A549 (cell line): ENCODE data around the gene COL28A1. TPM values are rescaled to one million over a fixed set of nuclear protein-coding genes. Genes with fewer than 3 reads are reported as not detected.

Experiments
- ATAC-seq, 2 experiments: fragments of 200-7000 bp in 1 of 2; fragments of >200 bp in 1 of 2; cut with Nextera tagmentation in 1 of 2; cut with Tn5 transposase in 1 of 2; 3 replicates each; pipeline versions ENCODE4 v1.8.0 to v1.9.1; 2018 to 2020; ENCODE audit warnings: mild to moderate bottlenecking in 1 of 2, moderate library complexity in 1 of 2
- CTCF ChIA-PET: fragments of 300-600 bp; sonication (Branson Sonifier 250); formaldehyde crosslinking; extraction: SDS; loops from one replicate; lab custom pipeline; 2021; ENCODE audit warnings: antibody characterized with exemption, inconsistent platforms; lab: Yijun Ruan, JAX
- POLR2A ChIA-PET: fragments of 350-600 bp; formaldehyde crosslinking; extraction: SDS; loops from one replicate; lab custom pipeline; 2021; ENCODE audit warnings: antibody characterized with exemption, inconsistent platforms; lab: Yijun Ruan, JAX
- DNase-seq, 2 experiments: peaks; one replicate each; pipeline versions ENCODE4 v3.0.0 to v3.0.0-alpha.2; 2011 to 2016; ENCODE audit warnings: low read depth in 1 of 2, low spot score in 1 of 2
- FAIRE-seq: peaks from 2 replicates; lab custom pipeline; 2011; peaks lifted over from hg19 to GRCh38; lab: Jason Lieb, UNC
- H3K27ac ChIP-seq, 2 experiments: fragments of >200 bp; sonication (Bioruptor Twin); formaldehyde crosslinking; 3 replicates each; pipeline ENCODE4 v1.5.1; 2016 to 2017
- H3K4me1 ChIP-seq: fragments of >200 bp; sonication (Bioruptor Twin); formaldehyde crosslinking; 3 replicates; pipeline ENCODE4 v1.6.1; 2016
- H3K4me2 ChIP-seq: fragments of >200 bp; sonication (Bioruptor Twin); formaldehyde crosslinking; 3 replicates; pipeline ENCODE4 v1.6.1; 2016
- H3K4me3 ChIP-seq: fragments of >200 bp; sonication (Bioruptor Twin); formaldehyde crosslinking; 3 replicates; pipeline ENCODE4 v1.5.1; 2016
- H3K9me3 ChIP-seq: fragments of >200 bp; sonication (Bioruptor Twin); formaldehyde crosslinking; 3 replicates; pipeline ENCODE4 v1.6.1; 2016
- BCL3 ChIP-seq: fragments of >200 bp; sonication (Bioruptor Twin); formaldehyde crosslinking; IDR thresholded peaks from 3 replicates; pipeline ENCODE4 v1.6.1; 2016
- CHD4 ChIP-seq: fragments of 200-600 bp; sonication (generic); IDR thresholded peaks from 2 replicates; pipeline ENCODE4 v1.6.1; 2016; ENCODE audit warnings: antibody characterized with exemption, mild to moderate bottlenecking, borderline replicate concordance
- CTCF ChIP-seq: fragments of >200 bp; sonication (Bioruptor Twin); formaldehyde crosslinking; IDR thresholded peaks from 3 replicates; pipeline ENCODE4 v1.5.1; 2016
- ELK1 ChIP-seq: fragments of 150-350 bp; IDR thresholded peaks from 2 replicates; pipeline ENCODE4 v1.6.1; 2014; ENCODE audit warnings: low read depth, mild to moderate bottlenecking, low read length
- ESRRA ChIP-seq: fragments of 150-350 bp; IDR thresholded peaks from 2 replicates; pipeline ENCODE4 v1.6.1; 2014; ENCODE audit warnings: mild to moderate bottlenecking, low read length, borderline replicate concordance
- GATA3 ChIP-seq: IDR thresholded peaks from 2 replicates; pipeline ENCODE4 v1.6.1; 2012; ENCODE audit warnings: borderline replicate concordance
- HES2 ChIP-seq: fragments of >200 bp; sonication (Bioruptor Twin); formaldehyde crosslinking; IDR thresholded peaks from 2 replicates; pipeline ENCODE4 v1.6.1; 2016
- HMGXB4 ChIP-seq: fragments of 250-450 bp; sonication (Bioruptor Pico); IDR thresholded peaks from 2 replicates; pipeline ENCODE4 v1.5.0; 2021; ENCODE audit warnings: mild to moderate bottlenecking, moderate library complexity, borderline replicate concordance
- JUN ChIP-seq, 2 experiments: fragments of >200 bp; sonication (Bioruptor Twin); formaldehyde crosslinking; IDR thresholded peaks; 2 replicates in 1 of 2; 3 replicates in 1 of 2; pipeline ENCODE4 v1.6.1; 2016 to 2017
- KDM5A ChIP-seq: fragments of 200-600 bp; sonication (generic); IDR thresholded peaks from 2 replicates; pipeline ENCODE4 v1.6.1; 2016; ENCODE audit warnings: antibody characterized with exemption, mild to moderate bottlenecking
- MAFK ChIP-seq: fragments of 450-650 bp; IDR thresholded peaks from 2 replicates; pipeline ENCODE4 v1.6.1; 2014; ENCODE audit not compliant: partially characterized antibody
- MAX ChIP-seq: IDR thresholded peaks from 2 replicates; pipeline ENCODE4 v1.6.1; 2012
- MYC ChIP-seq: IDR thresholded peaks from 2 replicates; pipeline ENCODE4 v1.6.1; 2012; ENCODE audit warnings: mild to moderate bottlenecking, inconsistent platforms, low read length, improper control_type of control experiment, borderline replicate concordance
- NFE2L2 ChIP-seq: fragments of 150-350 bp; conservative IDR thresholded peaks from 2 replicates; pipeline ENCODE4 v1.6.1; 2014; ENCODE audit warnings: low read length
- NR3C1 ChIP-seq: fragments of >200 bp; sonication (Bioruptor Twin); formaldehyde crosslinking; IDR thresholded peaks from 3 replicates; pipeline ENCODE4 v1.6.1; 2017
- PHF8 ChIP-seq: fragments of 200-600 bp; sonication (generic); IDR thresholded peaks from 2 replicates; pipeline ENCODE4 v1.6.1; 2016; ENCODE audit warnings: low read depth, mild to moderate bottlenecking, antibody characterized with exemption, moderate library complexity, borderline replicate concordance
- POLR2A ChIP-seq: IDR thresholded peaks from 2 replicates; pipeline ENCODE4 v1.6.1; 2012; ENCODE audit warnings: mild to moderate bottlenecking, low read length
- RAD21 ChIP-seq, 2 experiments: fragments of >200 bp in 1 of 2; sonication (Bioruptor Twin) in 1 of 2; formaldehyde crosslinking in 1 of 2; IDR thresholded peaks in 1 of 2; conservative IDR thresholded peaks in 1 of 2; 2 replicates in 1 of 2; 3 replicates in 1 of 2; pipeline ENCODE4 v1.6.1; 2012 to 2018; ENCODE audit warnings: inconsistent platforms in 1 of 2
- RNF2 ChIP-seq: fragments of 200-600 bp; sonication (generic); IDR thresholded peaks from 2 replicates; pipeline ENCODE4 v1.6.1; 2016; ENCODE audit warnings: low read depth, mild to moderate bottlenecking, antibody characterized with exemption, moderate library complexity, borderline replicate concordance
- SREBF2 ChIP-seq: fragments of 450-650 bp; IDR thresholded peaks from 2 replicates; pipeline ENCODE4 v1.6.1; 2014; ENCODE audit warnings: mild to moderate bottlenecking, moderate library complexity
- TFCP2L1 ChIP-seq: fragments of 250-450 bp; sonication (Bioruptor Pico); IDR thresholded peaks from 2 replicates; pipeline ENCODE4 v1.5.0; 2021; ENCODE audit warnings: mild to moderate bottlenecking
- TP53 ChIP-seq: fragments of 250-450 bp; sonication (Bioruptor Pico); IDR thresholded peaks from 2 replicates; pipeline ENCODE4 v1.5.0; 2021; ENCODE audit warnings: mild to moderate bottlenecking, moderate library complexity
- USF2 ChIP-seq: fragments of 450-650 bp; IDR thresholded peaks from 2 replicates; pipeline ENCODE4 v1.6.1; 2014; ENCODE audit warnings: antibody characterized with exemption
- ZC3H11A ChIP-seq: fragments of 450-650 bp; IDR thresholded peaks from 2 replicates; pipeline ENCODE4 v1.6.1; 2014; ENCODE audit warnings: antibody characterized with exemption, mild to moderate bottlenecking
- ZSCAN20 ChIP-seq: fragments of 250-450 bp; sonication (Bioruptor Pico); IDR thresholded peaks from 2 replicates; pipeline ENCODE4 v1.8.0; 2022; ENCODE audit warnings: mild to moderate bottlenecking, moderate library complexity
- WGBS: methylation state at CpG from one replicate; pipeline ENCODE4 v1.1.6; 2017; ENCODE audit errors: missing lambda C conversion rate; 5-methylcytosine and 5-hydroxymethylcytosine counted together
- polyA plus RNA-seq, 4 experiments: library from polyadenylated mRNA; depleted of rRNA in 3 of 4; stranded (reverse); fragments of >200 nt; fragmentation: RNase III in 1 of 4; extraction: RNeasy Plus Mini Kit Qiagen cat#74134 plus additional on column Dnase treatment in 1 of 4; gene quantifications; 2 replicates in 3 of 4; 3 replicates in 1 of 4; pipeline ENCODE4 v1.2.3, GENCODE V29; 2011 to 2017

The COL28A1 gene
- polyA plus RNA-seq, 2 of the 4 experiments (the other 2 are of a cell fraction), result 0.08 to 0.17 TPM

- ChIA-PET POLR2A (no interaction called here), CTCF (interaction anchor here (1.0 to 1.5 kb wide), 3 partner anchors 144 to 647 kb away, joined by 3 to 4 read pairs (median 3); no protein-coding TSS in a partner anchor)
- DNase-seq (no peak), FAIRE-seq (no peak), ATAC-seq (no peak)
- H3K27ac ChIP-seq, result peak overlapping the region; percentile 93 to 99; a peak in 5 of 6 replicates
- H3K9me3 ChIP-seq, result no peaks in the 10 kb centered on the region
- TF ChIP-seq RNF2 (no peak), RAD21 (conservative IDR thresholded peaks at IDR 0.05 in 1 of 2, IDR thresholded peaks at IDR 0.05 in 1 of 2) (no peak), CHD4 (no peak), GATA3 (no peak), ZSCAN20 (no peak), ELK1 (no peak), KDM5A (no peak)
- peaks cover 37% of the 10 kb centered on the region for H3K4me1 ChIP-seq
- H3K4me2 ChIP-seq, result peak overlapping the region; percentile 67
- WGBS, result 73% methylated on average over 2 of the region's 2 CpGs
- peak overlapping the region; percentile 89 for H3K4me3 ChIP-seq
Observed at GRCh38 chr7:7567898-7568531, 32.3 kb upstream of the COL28A1 start.

- ATAC-seq (peak; percentile 90 to 96), DNase-seq (peak; percentile 88 to 90), FAIRE-seq (no peak)
- no peaks in the 10 kb centered on the region for H3K9me3 ChIP-seq
- H3K4me1 ChIP-seq, result peaks cover 37% of the 10 kb centered on the region
- H3K4me2 ChIP-seq, result peak within 1 kb of the TSS; percentile 67
- ChIA-PET POLR2A (no interaction called here), CTCF (interaction anchor here (0.6 to 1.3 kb wide), 4 partner anchors 78 to 648 kb away, joined by 3 to 4 read pairs (median 3); no protein-coding TSS in a partner anchor)
- H3K27ac ChIP-seq, result peak within 1 kb of the TSS; percentile 93 to 99
- peak within 1 kb of the TSS; percentile 89 for H3K4me3 ChIP-seq
- whole genome bisulfite sequencing, result 2% methylated on average over 15 of the region's 96 CpGs
- TF ChIP-seq POLR2A (peak; percentile 86), HMGXB4 (CRISPR knock-in tag) (no peak), GATA3 (no peak), HES2 (no peak), ESRRA (no peak), MAX (peak; percentile 58), TP53 (CRISPR knock-in tag) (no peak), ZC3H11A (no peak), ZSCAN20 (no peak), NFE2L2 (no peak), JUN (IDR thresholded peaks at IDR 0.05) (peak; percentile 58 to 91; a peak in 4 of 5 replicates), BCL3 (peak; percentile 80; the same call in 1 of the 3 replicates), PHF8 (peak; percentile 98), CTCF (no peak), SREBF2 (no peak), NR3C1 (no peak), MAFK (no peak), ELK1 (no peak), MYC (no peak), USF2 (no peak), TFCP2L1 (no peak)
Observed at GRCh38 chr7:7566651-7567611, 31.3 kb upstream of the COL28A1 start, which contains the start of gene MIOS. Gene MIOS, plus strand, starts transcription at chr7:7566884. Its CDS starts 5,592 bp downstream, at chr7:7572476.
